Mucosa of stomach (tissue), 1 donor: ENCODE results near the gene MOB2.
"Not testable (repeated sequence)": the region's sequence is repeated elsewhere in the genome, so short reads cannot be mapped to it uniquely, and the experiment has no call there.

Experiments used
- H3K27me3 ChIP-seq: one replicate; pipeline ENCODE4 v1.7.0; 2013; ENCODE audit warnings: mild to moderate bottlenecking, low read length; ENCODE audit not compliant: control insufficient read depth, insufficient read depth
- H3K36me3 ChIP-seq: one replicate; pipeline ENCODE4 v1.7.0; 2013; ENCODE audit warnings: low read length; ENCODE audit not compliant: control insufficient read depth, insufficient read depth
- H3K4me1 ChIP-seq: one replicate; pipeline ENCODE4 v1.7.0; 2013; ENCODE audit warnings: mild to moderate bottlenecking, low read length; ENCODE audit not compliant: control insufficient read depth, insufficient read depth
- H3K4me3 ChIP-seq: one replicate; pipeline ENCODE4 v1.7.0; 2013; ENCODE audit warnings: low read length
- H3K9ac ChIP-seq: one replicate; pipeline ENCODE4 v1.7.0; 2013; ENCODE audit warnings: mild to moderate bottlenecking, low read length, moderate library complexity
- H3K9me3 ChIP-seq: one replicate; pipeline ENCODE4 v1.7.0; 2013; ENCODE audit warnings: mild to moderate bottlenecking, low read length, moderate library complexity; ENCODE audit not compliant: control insufficient read depth
- donor health status: Pancreatic carcinoma.

The MOB2 gene

GRCh38 chr11:1433977-1434640, 52.5 kb downstream of the MOB2 start:
- H3K4me3 ChIP-seq, result no peak overlapping the region
- no peaks in the 10 kb centered on the region for H3K9me3 ChIP-seq
- no peak overlapping the region for H3K9ac ChIP-seq
- H3K36me3 ChIP-seq, result no peaks in the 10 kb centered on the region
- peaks cover 10% of the 10 kb centered on the region for H3K27me3 ChIP-seq
- H3K4me1 ChIP-seq, result peaks cover 41% of the 10 kb centered on the region

- Histone ChIP-seq H3K9me3 (no peaks in the 10 kb centered on the region), H3K36me3 (no peaks in the 10 kb centered on the region), H3K27me3 (peaks cover 10% of the 10 kb centered on the region), H3K9ac (no peak overlapping the region), H3K4me3 (no peak overlapping the region), H3K4me1 (peaks cover 38% of the 10 kb centered on the region)
These were observed 53.0 kb downstream of the MOB2 start for GRCh38 chr11:1433568-1433967.

GRCh38 chr11:1428762-1429316, 57.7 kb downstream of the MOB2 start:
- Histone ChIP-seq H3K4me1 (peaks cover 6% of the 10 kb centered on the region), H3K4me3 (no peak overlapping the region), H3K27me3 (no peaks in the 10 kb centered on the region), H3K36me3 (no peaks in the 10 kb centered on the region), H3K9ac (no peak overlapping the region), H3K9me3 (no peaks in the 10 kb centered on the region)

GRCh38 chr11:1425439-1425838, 61.1 kb downstream of the MOB2 start:
- no peaks in the 10 kb centered on the region for H3K27me3 ChIP-seq
- no peaks in the 10 kb centered on the region for H3K9me3 ChIP-seq
- no peak overlapping the region for H3K9ac ChIP-seq
- no peak overlapping the region for H3K4me3 ChIP-seq
- no peaks in the 10 kb centered on the region for H3K36me3 ChIP-seq
- H3K4me1 ChIP-seq, result no peaks in the 10 kb centered on the region

GRCh38 chr11:1425006-1425405, 61.6 kb downstream of the MOB2 start:
- Histone ChIP-seq H3K9me3 (no peaks in the 10 kb centered on the region), H3K27me3 (no peaks in the 10 kb centered on the region), H3K4me3 (no peak overlapping the region), H3K9ac (no peak overlapping the region), H3K4me1 (no peaks in the 10 kb centered on the region), H3K36me3 (no peaks in the 10 kb centered on the region)

GRCh38 chr11:1423406-1423805, 63.2 kb downstream of the MOB2 start:
- H3K9ac ChIP-seq, H3K4me1 ChIP-seq, H3K9me3 ChIP-seq, H3K36me3 ChIP-seq, H3K27me3 ChIP-seq, H3K4me3 ChIP-seq: not testable (repeated sequence)

- Histone ChIP-seq H3K4me1 (no peaks in the 10 kb centered on the region), H3K27me3 (no peaks in the 10 kb centered on the region), H3K9me3 (no peaks in the 10 kb centered on the region), H3K36me3 (no peaks in the 10 kb centered on the region), H3K4me3 (no peak overlapping the region), H3K9ac (no peak overlapping the region)
These were observed 63.6 kb downstream of the MOB2 start for GRCh38 chr11:1422981-1423380.

- H3K27me3 ChIP-seq, result no peaks in the 10 kb centered on the region
- H3K9ac ChIP-seq, result no peak overlapping the region
These were observed 64.1 kb downstream of the MOB2 start for GRCh38 chr11:1422481-1422880.

GRCh38 chr11:1421291-1421690, 65.3 kb downstream of the MOB2 start:
- no peaks in the 10 kb centered on the region for H3K27me3 ChIP-seq
- no peaks in the 10 kb centered on the region for H3K36me3 ChIP-seq
- H3K4me3 ChIP-seq, result no peak overlapping the region
- H3K9me3 ChIP-seq, result no peaks in the 10 kb centered on the region
- no peak overlapping the region for H3K9ac ChIP-seq
- H3K4me1 ChIP-seq, result no peaks in the 10 kb centered on the region

More at GRCh38 chr11:1422481-1422880, 64.1 kb downstream of the MOB2 start:
- H3K36me3 ChIP-seq, result no peaks in the 10 kb centered on the region
- H3K4me3 ChIP-seq, result no peak overlapping the region
- no peaks in the 10 kb centered on the region for H3K9me3 ChIP-seq
- no peaks in the 10 kb centered on the region for H3K4me1 ChIP-seq

GRCh38 chr11:1419811-1420210, 66.8 kb downstream of the MOB2 start:
- H3K9ac ChIP-seq, result no peak overlapping the region
- H3K36me3 ChIP-seq, result no peaks in the 10 kb centered on the region
- no peak overlapping the region for H3K4me3 ChIP-seq
- H3K27me3 ChIP-seq, result no peaks in the 10 kb centered on the region
- no peaks in the 10 kb centered on the region for H3K9me3 ChIP-seq
- no peaks in the 10 kb centered on the region for H3K4me1 ChIP-seq
